SK-N-SH (cell line): ENCODE data around the gene TMEM244. TPM values are rescaled to one million over a fixed set of nuclear protein-coding genes. Genes with fewer than 3 reads are reported as not detected.

Experiments used
- CTCF ChIA-PET: fragments of 300-600, 350-600 bp; formaldehyde crosslinking; extraction: SDS; loops from one replicate; lab custom pipeline; 2021; lab: Yijun Ruan, JAX
- POLR2A ChIA-PET: fragments of 350-600 bp; sonication (Branson Sonifier 250); formaldehyde crosslinking; extraction: SDS; loops from one replicate; lab custom pipeline; 2020; ENCODE audit warnings: antibody characterized with exemption, inconsistent platforms; lab: Yijun Ruan, JAX
- DNase-seq: peaks from one replicate; pipeline ENCODE4 v3.0.0; 2012
- H2AFZ ChIP-seq: fragments of 200-600 bp; sonication (generic); 2 replicates; pipeline ENCODE4 v1.8.1; 2016; ENCODE audit warnings: antibody characterized with exemption, mild to moderate bottlenecking, low read depth
- H3F3A ChIP-seq: fragments of 200-600 bp; sonication (generic); replicated peaks from 2 replicates; pipeline ENCODE3; 2016; ENCODE audit warnings: antibody characterized with exemption, mild to moderate bottlenecking; ENCODE audit not compliant: insufficient read depth
- H3K27ac ChIP-seq, 2 experiments: fragments of 200-500 bp in 1 of 2; fragments of 200-600 bp in 1 of 2; sonication (Bioruptor generic) in 1 of 2; sonication (generic), shearing (Covaris generic) in 1 of 2; 2 replicates each; pipeline versions ENCODE4 v1.5.1 to v1.6.1; 2014 to 2016; ENCODE audit warnings: low read depth in 2 of 2, inconsistent platforms in 1 of 2, low read length in 1 of 2, mild to moderate bottlenecking in 1 of 2, mixed read lengths in 1 of 2
- H3K27me3 ChIP-seq: fragments of 200-600 bp; sonication (generic), shearing (Covaris generic); 2 replicates; pipeline ENCODE4 v1.6.1; 2016; ENCODE audit warnings: mixed run types; ENCODE audit not compliant: insufficient read depth
- H3K36me3 ChIP-seq, 2 experiments: fragments of 200-500 bp in 1 of 2; fragments of 200-600 bp in 1 of 2; sonication (Bioruptor generic) in 1 of 2; sonication (generic) in 1 of 2; replicated peaks in 1 of 2; 2 replicates each; pipeline versions ENCODE3 to v1.5.1; 2014 to 2016; ENCODE audit warnings: low read length in 1 of 2, mild to moderate bottlenecking in 1 of 2; ENCODE audit not compliant: insufficient read depth in 2 of 2, control insufficient read depth in 1 of 2
- H3K4me1 ChIP-seq, 2 experiments: fragments of 200-500 bp in 1 of 2; fragments of 200-600 bp in 1 of 2; sonication (Bioruptor generic) in 1 of 2; sonication (generic), shearing (Covaris generic) in 1 of 2; 2 replicates each; pipeline versions ENCODE4 v1.5.1 to v1.6.1; 2014 to 2016; ENCODE audit warnings: low read depth in 1 of 2, low read length in 1 of 2, mixed run types in 1 of 2; ENCODE audit not compliant: insufficient read depth in 2 of 2, control insufficient read depth in 1 of 2
- H3K4me2 ChIP-seq: fragments of 200-600 bp; sonication (generic), shearing (Covaris generic); 2 replicates; pipeline ENCODE4 v1.6.1; 2017; ENCODE audit warnings: mixed run types
- H3K4me3 ChIP-seq, 2 experiments: fragments of 200-500 bp in 1 of 2; fragments of 200-600 bp in 1 of 2; sonication (Bioruptor generic) in 1 of 2; sonication (generic), shearing (Covaris generic) in 1 of 2; 2 replicates each; pipeline versions ENCODE4 v1.5.1 to v1.8.1; 2014 to 2016; ENCODE audit warnings: low read depth in 2 of 2, inconsistent platforms in 1 of 2, low read length in 1 of 2, mild to moderate bottlenecking in 1 of 2, mixed read lengths in 1 of 2, moderate library complexity in 1 of 2
- H3K79me2 ChIP-seq: fragments of 200-600 bp; sonication (generic); 2 replicates; pipeline ENCODE4 v1.8.1; 2017; ENCODE audit warnings: mild to moderate bottlenecking; ENCODE audit not compliant: insufficient read depth
- H3K9ac ChIP-seq: fragments of 200-600 bp; sonication (generic); 2 replicates; pipeline ENCODE4 v1.6.1; 2017; ENCODE audit warnings: mixed run types
- H3K9me2 ChIP-seq: fragments of 200-600 bp; sonication (generic); 2 replicates; pipeline ENCODE4 v1.6.1; 2017; ENCODE audit warnings: mixed run types
- H3K9me3 ChIP-seq: fragments of 200-600 bp; sonication (generic); 2 replicates; pipeline ENCODE4 v1.6.1; 2017; ENCODE audit warnings: mixed run types, mild to moderate bottlenecking, moderate library complexity
- H4K20me1 ChIP-seq: fragments of 200-600 bp; sonication (generic); 2 replicates; pipeline ENCODE4 v1.6.1; 2017; ENCODE audit warnings: mild to moderate bottlenecking, mixed run types; ENCODE audit not compliant: insufficient read depth
- EP300 ChIP-seq, 2 experiments: IDR thresholded peaks; 2 replicates each; pipeline versions ENCODE4 v1.4.0 to v1.6.1; 2012; ENCODE audit warnings: borderline replicate concordance in 1 of 2, low read depth in 1 of 2, low read length in 1 of 2
- EZH2phosphoT487 ChIP-seq: fragments of 200-600 bp; sonication (generic); IDR thresholded peaks from 2 replicates; pipeline ENCODE4 v1.6.1; 2017; ENCODE audit warnings: low read depth, mixed run types, mild to moderate bottlenecking, antibody characterized with exemption, moderate library complexity, borderline replicate concordance
- FOSL2 ChIP-seq: IDR thresholded peaks from 2 replicates; pipeline ENCODE4 v1.4.0; 2012; ENCODE audit warnings: low read depth, mild to moderate bottlenecking, moderate library complexity, borderline replicate concordance
- GABPA ChIP-seq: IDR thresholded peaks from 2 replicates; pipeline ENCODE4 v1.4.0; 2012; ENCODE audit warnings: low read depth, mild to moderate bottlenecking
- GATA2 ChIP-seq: sonication (generic); formaldehyde crosslinking; IDR thresholded peaks from 2 replicates; pipeline ENCODE4 v1.5.0; 2020; ENCODE audit warnings: mild to moderate bottlenecking, missing genetic modification reagents
- IRF3 ChIP-seq: fragments of 150-350 bp; IDR thresholded peaks from 2 replicates; pipeline ENCODE4 v1.6.1; 2016; ENCODE audit warnings: mild to moderate bottlenecking, low read depth, low read length
- JUND ChIP-seq: IDR thresholded peaks from 2 replicates; pipeline ENCODE4 v1.4.0; 2012
- MAX ChIP-seq: IDR thresholded peaks from 2 replicates; pipeline ENCODE4 v1.4.0; 2012; ENCODE audit warnings: low read depth
- MEF2A ChIP-seq: IDR thresholded peaks from 2 replicates; pipeline ENCODE4 v1.4.0; 2012; ENCODE audit warnings: low read depth, borderline replicate concordance
- NFIC ChIP-seq: IDR thresholded peaks from 2 replicates; pipeline ENCODE4 v1.4.0; 2012; ENCODE audit warnings: borderline replicate concordance
- RAD21 ChIP-seq: IDR thresholded peaks from 2 replicates; pipeline ENCODE4 v1.6.1; 2012; ENCODE audit warnings: mild to moderate bottlenecking, low read length
- RCOR1 ChIP-seq: fragments of 150-350 bp; IDR thresholded peaks from 2 replicates; pipeline ENCODE4 v1.6.1; 2017; ENCODE audit warnings: antibody characterized with exemption, low read length
- SIN3A ChIP-seq: IDR thresholded peaks from 2 replicates; pipeline ENCODE4 v1.6.1; 2012; ENCODE audit warnings: low read depth, mild to moderate bottlenecking, low read length, moderate library complexity, borderline replicate concordance
- TAF1 ChIP-seq: IDR thresholded peaks from 2 replicates; pipeline ENCODE4 v1.6.1; 2012; ENCODE audit warnings: low read depth, mild to moderate bottlenecking, low read length, moderate library complexity, borderline replicate concordance
- ZBTB33 ChIP-seq: IDR thresholded peaks from 2 replicates; pipeline ENCODE4 v1.4.0; 2012; ENCODE audit warnings: low read depth, borderline replicate concordance
- WGBS: methylation state at CpG from one replicate; pipeline ENCODE4 v1.1.6; 2017; ENCODE audit warnings: low lambda C conversion rate; 5-methylcytosine and 5-hydroxymethylcytosine counted together
- polyA plus RNA-seq, 3 experiments: library from polyadenylated mRNA; depleted of rRNA; stranded (reverse); fragments of >200 nt; gene quantifications; 2 replicates each; pipeline ENCODE4 v1.2.3, GENCODE V29; 2012
- TF ChIP-seq, protein P1 (sequence below): IDR thresholded peaks from 2 replicates; pipeline ENCODE4; 2012
- TF ChIP-seq, protein P2 (sequence below): fragments of 150-350 bp; IDR thresholded peaks from 2 replicates; pipeline ENCODE4 v1.6.1; 2017; ENCODE audit warnings: antibody characterized with exemption, low read length, low read depth, borderline replicate concordance
- TF ChIP-seq, protein P3 (sequence below): IDR thresholded peaks from 2 replicates; pipeline ENCODE4 v1.6.1; 2012; ENCODE audit warnings: mild to moderate bottlenecking, low read depth, low read length, moderate library complexity

TMEM244 gene
- polyA plus RNA-seq, 1 of the 3 experiments (the other 2 are of a cell fraction) = 4.1 TPM

DNA sequence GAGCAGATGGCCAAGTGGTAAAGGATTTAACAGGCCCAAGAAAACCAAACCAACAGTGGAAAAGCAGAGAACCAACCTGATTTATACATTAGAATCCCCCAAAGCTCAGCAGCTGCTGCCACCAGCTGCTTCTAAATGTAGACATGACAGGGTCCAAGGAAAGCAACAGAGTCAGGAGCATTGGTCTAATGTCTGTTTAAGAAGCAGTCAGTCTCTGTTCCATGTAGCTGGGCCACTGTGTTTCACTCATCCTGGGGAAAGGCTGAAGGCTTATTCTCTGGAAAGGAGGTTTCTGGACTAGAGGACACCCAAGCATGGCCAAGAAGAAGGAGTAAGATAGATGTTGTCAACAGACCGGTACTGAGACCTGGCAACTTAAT, 75.4 kb downstream of the TMEM244 start:
- POLR2A ChIA-PET = no interaction called here
- Histone ChIP-seq H3K9me3 (peaks cover 3% of the 10 kb centered on the region; the same call in 1 of the 2 replicates), H3K36me3 (peaks cover 0 to 1% of the 10 kb centered on the region in 2 experiments), H4K20me1 (no peaks in the 10 kb centered on the region), H2AFZ (peak overlapping the region; percentile 7; the same call in 1 of the 2 replicates), H3K27me3 (no peaks in the 10 kb centered on the region), H3K4me3 (no peak overlapping the region), H3K27ac (no peak overlapping the region), H3K4me1 (peaks cover 0 to 12% of the 10 kb centered on the region in 2 experiments; a peak in 1 of 4 replicates), H3K9me2 (no peaks in the 10 kb centered on the region), H3K79me2 (no peaks in the 10 kb centered on the region), H3F3A (peaks cover 8% of the 10 kb centered on the region), H3K4me2 (0 out of 2 replicates have a peak overlapping the region, but pooled peaks have one; percentile 16), H3K9ac (no peak overlapping the region)
- no peak for DNase-seq
- CTCF ChIA-PET = interaction anchor here (1.8 kb wide), 1 partner anchor 11 kb away, joined by 13 read pairs; no protein-coding TSS in a partner anchor
- 67% methylated on average over 1 of the region's 1 CpG for WGBS
- no peak for TF ChIP-seq IRF3
- TF ChIP-seq RAD21 = no peak
- no peak for TF ChIP-seq SIN3A
- no peak for TF ChIP-seq MAX
- no peak for TF ChIP-seq JUND
- no peak for TF ChIP-seq ZBTB33
- TF ChIP-seq EP300 (IDR thresholded peaks at IDR 0.05; ENCODE audit: borderline replicate concordance in 1 of 2, low read depth in 1 of 2, low read length in 1 of 2) = no peak
- no peak for TF ChIP-seq NFIC
- TF ChIP-seq, protein P1, sequence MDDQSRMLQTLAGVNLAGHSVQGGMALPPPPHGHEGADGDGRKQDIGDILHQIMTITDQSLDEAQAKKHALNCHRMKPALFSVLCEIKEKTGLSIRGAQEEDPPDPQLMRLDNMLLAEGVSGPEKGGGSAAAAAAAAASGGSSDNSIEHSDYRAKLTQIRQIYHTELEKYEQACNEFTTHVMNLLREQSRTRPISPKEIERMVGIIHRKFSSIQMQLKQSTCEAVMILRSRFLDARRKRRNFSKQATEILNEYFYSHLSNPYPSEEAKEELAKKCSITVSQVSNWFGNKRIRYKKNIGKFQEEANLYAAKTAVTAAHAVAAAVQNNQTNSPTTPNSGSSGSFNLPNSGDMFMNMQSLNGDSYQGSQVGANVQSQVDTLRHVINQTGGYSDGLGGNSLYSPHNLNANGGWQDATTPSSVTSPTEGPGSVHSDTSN = no peak
- no peak for TF ChIP-seq MEF2A
- no peak for TF ChIP-seq GATA2 (CRISPR knock-in tag)
- TF ChIP-seq RCOR1 = no peak
- TF ChIP-seq, protein P2, sequence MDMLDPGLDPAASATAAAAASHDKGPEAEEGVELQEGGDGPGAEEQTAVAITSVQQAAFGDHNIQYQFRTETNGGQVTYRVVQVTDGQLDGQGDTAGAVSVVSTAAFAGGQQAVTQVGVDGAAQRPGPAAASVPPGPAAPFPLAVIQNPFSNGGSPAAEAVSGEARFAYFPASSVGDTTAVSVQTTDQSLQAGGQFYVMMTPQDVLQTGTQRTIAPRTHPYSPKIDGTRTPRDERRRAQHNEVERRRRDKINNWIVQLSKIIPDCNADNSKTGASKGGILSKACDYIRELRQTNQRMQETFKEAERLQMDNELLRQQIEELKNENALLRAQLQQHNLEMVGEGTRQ = no peak
- no peak for TF ChIP-seq GABPA
- TF ChIP-seq EZH2phosphoT487 = no peak
- no peak for TF ChIP-seq TAF1
- TF ChIP-seq, protein P3, sequence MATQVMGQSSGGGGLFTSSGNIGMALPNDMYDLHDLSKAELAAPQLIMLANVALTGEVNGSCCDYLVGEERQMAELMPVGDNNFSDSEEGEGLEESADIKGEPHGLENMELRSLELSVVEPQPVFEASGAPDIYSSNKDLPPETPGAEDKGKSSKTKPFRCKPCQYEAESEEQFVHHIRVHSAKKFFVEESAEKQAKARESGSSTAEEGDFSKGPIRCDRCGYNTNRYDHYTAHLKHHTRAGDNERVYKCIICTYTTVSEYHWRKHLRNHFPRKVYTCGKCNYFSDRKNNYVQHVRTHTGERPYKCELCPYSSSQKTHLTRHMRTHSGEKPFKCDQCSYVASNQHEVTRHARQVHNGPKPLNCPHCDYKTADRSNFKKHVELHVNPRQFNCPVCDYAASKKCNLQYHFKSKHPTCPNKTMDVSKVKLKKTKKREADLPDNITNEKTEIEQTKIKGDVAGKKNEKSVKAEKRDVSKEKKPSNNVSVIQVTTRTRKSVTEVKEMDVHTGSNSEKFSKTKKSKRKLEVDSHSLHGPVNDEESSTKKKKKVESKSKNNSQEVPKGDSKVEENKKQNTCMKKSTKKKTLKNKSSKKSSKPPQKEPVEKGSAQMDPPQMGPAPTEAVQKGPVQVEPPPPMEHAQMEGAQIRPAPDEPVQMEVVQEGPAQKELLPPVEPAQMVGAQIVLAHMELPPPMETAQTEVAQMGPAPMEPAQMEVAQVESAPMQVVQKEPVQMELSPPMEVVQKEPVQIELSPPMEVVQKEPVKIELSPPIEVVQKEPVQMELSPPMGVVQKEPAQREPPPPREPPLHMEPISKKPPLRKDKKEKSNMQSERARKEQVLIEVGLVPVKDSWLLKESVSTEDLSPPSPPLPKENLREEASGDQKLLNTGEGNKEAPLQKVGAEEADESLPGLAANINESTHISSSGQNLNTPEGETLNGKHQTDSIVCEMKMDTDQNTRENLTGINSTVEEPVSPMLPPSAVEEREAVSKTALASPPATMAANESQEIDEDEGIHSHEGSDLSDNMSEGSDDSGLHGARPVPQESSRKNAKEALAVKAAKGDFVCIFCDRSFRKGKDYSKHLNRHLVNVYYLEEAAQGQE = no peak
- no peak for TF ChIP-seq FOSL2
